Fibroblast of lung (primary cell): ENCODE measurements around the gene ACOXL. TPM values are rescaled to one million over a fixed set of nuclear protein-coding genes. Genes with fewer than 3 reads are reported as not detected.

Experiments
- DNase-seq, 2 donors: peaks; one replicate each; pipeline versions ENCODE4 v3.0.0 to v3.0.0-alpha.2; 2010; ENCODE audit warnings: low read depth in 2 of 2
- H2AFZ ChIP-seq: 2 replicates; pipeline ENCODE4 v1.5.1; 2012; ENCODE audit warnings: low read length, control low read depth, inconsistent platforms
- H3K27ac ChIP-seq: 2 replicates; pipeline ENCODE4 v1.5.1; 2011; ENCODE audit warnings: low read length, control low read depth; ENCODE audit not compliant: insufficient read depth
- H3K27me3 ChIP-seq: 2 replicates; pipeline ENCODE4 v1.5.1; 2011; ENCODE audit warnings: mild to moderate bottlenecking, low read length; ENCODE audit not compliant: control insufficient read depth, insufficient read depth
- H3K36me3 ChIP-seq: 2 replicates; pipeline ENCODE4 v1.5.1; 2011; ENCODE audit warnings: low read length; ENCODE audit not compliant: control insufficient read depth, insufficient read depth
- H3K4me1 ChIP-seq: 2 replicates; pipeline ENCODE4 v1.5.1; 2011; ENCODE audit warnings: low read length; ENCODE audit not compliant: control insufficient read depth, insufficient read depth; ENCODE audit errors: extremely low read depth
- H3K4me2 ChIP-seq: 2 replicates; pipeline ENCODE4 v1.5.1; 2011; ENCODE audit warnings: low read length, control low read depth; ENCODE audit not compliant: insufficient read depth; ENCODE audit errors: extremely low read depth
- H3K4me3 ChIP-seq, 4 experiments: fragments of 200-600 bp in 1 of 4; sonication (generic) in 1 of 4; replicated peaks in 1 of 4; 2 replicates each; pipeline ENCODE4 v1.5.1; 2011 to 2016; ENCODE audit warnings: low read length in 4 of 4, low read depth in 3 of 4, mild to moderate bottlenecking in 3 of 4, control low read depth in 2 of 4, inconsistent platforms in 1 of 4, mixed read lengths in 1 of 4; ENCODE audit not compliant: insufficient read depth in 1 of 4; ENCODE audit errors: control extremely low read depth in 1 of 4
- H3K79me2 ChIP-seq: 2 replicates; pipeline ENCODE4 v1.5.1; 2012; ENCODE audit warnings: mild to moderate bottlenecking, low read length, inconsistent platforms; ENCODE audit not compliant: control insufficient read depth, insufficient read depth
- H3K9ac ChIP-seq: 2 replicates; pipeline ENCODE4 v1.5.1; 2011; ENCODE audit warnings: mild to moderate bottlenecking, low read length, control low read depth; ENCODE audit not compliant: insufficient read depth
- H3K9me3 ChIP-seq: 2 replicates; pipeline ENCODE4 v1.5.1; 2012; ENCODE audit warnings: low read depth, low read length; ENCODE audit not compliant: control insufficient read depth, insufficient read depth
- H4K20me1 ChIP-seq: 2 replicates; pipeline ENCODE4 v1.5.1; 2011; ENCODE audit warnings: low read length; ENCODE audit not compliant: control insufficient read depth, insufficient read depth; ENCODE audit errors: extremely low read depth
- EZH2 ChIP-seq: IDR thresholded peaks from 2 replicates; pipeline ENCODE4 v1.5.1; 2012; ENCODE audit warnings: low read length, control low read depth, mild to moderate bottlenecking; ENCODE audit errors: missing control alignments
- polyA plus RNA-seq, 2 donors: library from polyadenylated mRNA; depleted of rRNA in 1 of 2; stranded (reverse) in 1 of 2; unstranded in 1 of 2; fragments of >200 nt; gene quantifications; 2 replicates each; pipeline ENCODE4 v1.2.1, GENCODE V29; 2011 to 2012; ENCODE audit warnings: missing spikeins in 1 of 2
- total RNA-seq: library from RNA; depleted of rRNA; stranded (reverse); fragments of >200 nt; gene quantifications from 2 replicates; pipeline ENCODE4 v1.2.1, GENCODE V29; 2014
- TF ChIP-seq, protein P1 (sequence below), 2 donors: IDR thresholded peaks in 1 of 2; conservative IDR thresholded peaks in 1 of 2; 1 replicate in 1 of 2; 2 replicates in 1 of 2; pipeline ENCODE4 v1.5.1; 2011 to 2012; ENCODE audit warnings: low read length in 2 of 2, control low read depth in 1 of 2, inconsistent platforms in 1 of 2, low read depth in 1 of 2, mild to moderate bottlenecking in 1 of 2

Gene ACOXL
- total and polyA plus RNA-seq, 2 donors (not counting 1 experiment from before 2014, with no cell fraction given) = not detected

DNA sequence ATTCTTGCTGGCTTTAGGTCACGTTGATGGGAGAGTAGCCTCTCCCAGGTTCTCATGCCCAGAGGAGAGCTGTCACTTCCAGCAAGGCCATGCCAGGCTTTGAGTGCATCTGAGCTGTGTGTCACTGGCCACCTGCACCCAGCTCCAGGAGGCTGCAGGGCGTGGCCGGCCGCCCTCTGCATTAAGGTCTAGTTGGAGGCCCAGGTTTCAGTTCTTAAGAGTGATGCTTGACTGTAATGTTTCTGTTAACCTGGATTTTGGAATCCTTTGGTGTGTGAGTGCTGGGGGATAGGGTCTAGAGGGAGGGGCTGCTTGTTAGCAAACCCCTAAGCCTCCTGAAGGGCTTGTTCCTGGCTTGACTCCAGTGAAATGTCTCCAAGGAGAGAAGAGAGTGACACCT is 140.1 kb downstream of the ACOXL start:
- peaks cover 2% of the 10 kb centered on the region for H4K20me1 ChIP-seq
- H3K27ac ChIP-seq = no peak overlapping the region

DNA sequence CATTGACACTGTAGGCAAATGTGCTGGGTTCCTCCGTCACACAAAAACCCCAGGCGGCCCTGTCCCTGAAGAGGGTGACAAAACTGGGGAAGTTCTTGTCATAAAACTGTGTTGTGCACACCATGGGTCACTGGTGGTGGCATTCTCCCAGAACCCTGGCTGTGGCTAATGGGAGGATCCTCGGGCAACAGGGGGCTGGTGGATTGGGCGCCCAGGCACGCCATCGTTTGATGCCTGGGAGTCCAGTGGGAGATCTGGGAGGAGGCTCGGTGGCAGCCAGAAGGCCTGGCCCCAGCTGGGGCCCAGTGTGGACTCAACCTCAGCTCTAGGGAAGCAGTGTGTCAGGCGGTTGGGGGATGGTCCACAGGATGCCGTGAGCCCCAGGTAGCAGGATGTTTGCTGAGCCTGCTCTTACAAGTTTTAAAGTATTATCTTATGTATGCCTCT is 140.7 kb downstream of the ACOXL start:
- H3K79me2 ChIP-seq = no peaks in the 10 kb centered on the region
- H3K4me1 ChIP-seq = no peaks in the 10 kb centered on the region
- TF ChIP-seq, protein P1, sequence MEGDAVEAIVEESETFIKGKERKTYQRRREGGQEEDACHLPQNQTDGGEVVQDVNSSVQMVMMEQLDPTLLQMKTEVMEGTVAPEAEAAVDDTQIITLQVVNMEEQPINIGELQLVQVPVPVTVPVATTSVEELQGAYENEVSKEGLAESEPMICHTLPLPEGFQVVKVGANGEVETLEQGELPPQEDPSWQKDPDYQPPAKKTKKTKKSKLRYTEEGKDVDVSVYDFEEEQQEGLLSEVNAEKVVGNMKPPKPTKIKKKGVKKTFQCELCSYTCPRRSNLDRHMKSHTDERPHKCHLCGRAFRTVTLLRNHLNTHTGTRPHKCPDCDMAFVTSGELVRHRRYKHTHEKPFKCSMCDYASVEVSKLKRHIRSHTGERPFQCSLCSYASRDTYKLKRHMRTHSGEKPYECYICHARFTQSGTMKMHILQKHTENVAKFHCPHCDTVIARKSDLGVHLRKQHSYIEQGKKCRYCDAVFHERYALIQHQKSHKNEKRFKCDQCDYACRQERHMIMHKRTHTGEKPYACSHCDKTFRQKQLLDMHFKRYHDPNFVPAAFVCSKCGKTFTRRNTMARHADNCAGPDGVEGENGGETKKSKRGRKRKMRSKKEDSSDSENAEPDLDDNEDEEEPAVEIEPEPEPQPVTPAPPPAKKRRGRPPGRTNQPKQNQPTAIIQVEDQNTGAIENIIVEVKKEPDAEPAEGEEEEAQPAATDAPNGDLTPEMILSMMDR (conservative IDR thresholded peaks at IDR 0.05 in 1 of 2, IDR thresholded peaks at IDR 0.05 in 1 of 2; ENCODE audit: low read depth in 1 of 2, low read length in 2 of 2) = no peak
- TF ChIP-seq EZH2 = no peak
- peaks cover 2% of the 10 kb centered on the region for H4K20me1 ChIP-seq
- H3K4me2 ChIP-seq = no peak overlapping the region
- no peak overlapping the region for H3K9ac ChIP-seq
- DNase-seq = no peak
- H3K27ac ChIP-seq = no peak overlapping the region
- H3K36me3 ChIP-seq = no peaks in the 10 kb centered on the region
- H3K4me3 ChIP-seq = no peak overlapping the region
- H3K9me3 ChIP-seq = no peaks in the 10 kb centered on the region
- H2AFZ ChIP-seq = no peak overlapping the region
- peaks cover 6% of the 10 kb centered on the region for H3K27me3 ChIP-seq

More for the DNA sequence above, 140.1 kb downstream of the ACOXL start:
- no peak for DNase-seq
- Histone ChIP-seq H3K9me3 (no peaks in the 10 kb centered on the region), H3K27me3 (peaks cover 3% of the 10 kb centered on the region), H3K4me3 (no peak overlapping the region), H3K36me3 (no peaks in the 10 kb centered on the region), H3K79me2 (no peaks in the 10 kb centered on the region), H3K4me2 (no peak overlapping the region), H3K9ac (no peak overlapping the region), H3K4me1 (no peaks in the 10 kb centered on the region), H2AFZ (no peak overlapping the region)
- TF ChIP-seq EZH2 = no peak
- TF ChIP-seq, protein P1 (conservative IDR thresholded peaks at IDR 0.05 in 1 of 2, IDR thresholded peaks at IDR 0.05 in 1 of 2; ENCODE audit: low read depth in 1 of 2, low read length in 2 of 2) = no peak

DNA sequence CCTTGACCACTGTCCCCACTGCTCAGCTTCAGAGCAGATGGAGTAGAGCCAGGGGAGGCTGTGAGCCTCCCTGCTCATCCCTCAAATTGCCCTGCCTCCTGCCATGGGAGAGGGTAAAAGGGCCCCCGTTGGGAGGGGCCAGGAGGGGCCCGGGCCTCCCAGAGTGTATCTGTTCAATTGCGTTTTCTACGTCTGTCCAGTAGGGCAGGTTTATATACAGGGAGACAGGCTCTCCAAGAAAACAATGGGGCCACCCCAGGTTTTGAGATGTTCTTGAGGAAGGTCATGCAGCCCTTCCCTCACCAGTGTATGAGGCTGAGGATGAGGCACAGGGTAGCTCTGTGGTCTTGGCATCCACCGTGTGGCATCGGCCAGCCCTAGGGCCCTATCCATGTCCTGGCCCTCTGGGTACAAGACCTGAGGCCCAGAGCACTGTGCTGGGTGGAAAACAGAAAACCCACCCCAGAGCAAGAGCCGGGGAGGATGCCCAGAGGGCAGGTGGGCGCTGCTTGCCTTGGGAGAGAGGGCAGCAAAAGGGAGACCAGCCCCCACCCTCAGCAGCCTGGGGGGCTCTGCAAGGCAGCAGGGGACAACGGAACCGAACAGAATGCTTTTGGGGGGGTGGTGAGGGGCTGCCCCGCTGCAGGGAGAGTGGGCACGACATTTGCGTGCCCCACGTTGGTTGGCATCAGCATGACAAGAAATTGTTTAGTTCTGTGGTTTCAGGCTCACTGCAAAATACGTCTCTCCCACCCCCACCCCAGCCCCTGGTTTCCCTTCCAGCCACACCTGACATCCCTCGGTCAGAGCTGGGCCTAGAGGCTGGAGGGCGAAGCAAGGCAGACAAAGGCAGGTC is 141.5 kb downstream of the ACOXL start:
- H3K4me2 ChIP-seq = no peak overlapping the region
- H3K4me3 ChIP-seq = no peak overlapping the region
- no peak overlapping the region for H3K27ac ChIP-seq
- H4K20me1 ChIP-seq = peaks cover 2% of the 10 kb centered on the region
- H3K9ac ChIP-seq = no peak overlapping the region
- no peaks in the 10 kb centered on the region for H3K4me1 ChIP-seq
- TF ChIP-seq EZH2 = no peak
- TF ChIP-seq, protein P1 (conservative IDR thresholded peaks at IDR 0.05 in 1 of 2, IDR thresholded peaks at IDR 0.05 in 1 of 2; ENCODE audit: low read depth in 1 of 2, low read length in 2 of 2) = no peak
- no peaks in the 10 kb centered on the region for H3K36me3 ChIP-seq
- DNase-seq = no peak
- H2AFZ ChIP-seq = no peak overlapping the region
- H3K9me3 ChIP-seq = no peaks in the 10 kb centered on the region
- no peaks in the 10 kb centered on the region for H3K79me2 ChIP-seq
- H3K27me3 ChIP-seq = peaks cover 6% of the 10 kb centered on the region
